Measurements from ENCODE around the gene TAP2. TPM values are rescaled to one million over a fixed set of nuclear protein-coding genes. Genes with fewer than 3 reads are reported as not detected.

TAP2 gene
- total RNA-seq, result 37.6 TPM
- 25.4 TPM for polyA plus RNA-seq (ENCODE audit: insufficient read depth, low read depth, low replicate concordance)
- long read RNA-seq, donor 1, result 0 reads
- long read RNA-seq, donor 2, full-length matches to known transcripts, result 4 of 4 reads
- long read RNA-seq, donor 2, partial matches to known transcripts, result 0 of 4 reads
- long read RNA-seq, donor 2, other reads (novel, unspliced or antisense), result 0 of 4 reads
- long read RNA-seq, donor 3, full-length matches to known transcripts, result 3 of 3 reads
- long read RNA-seq, donor 3, partial matches to known transcripts, result 0 of 3 reads
- long read RNA-seq, donor 3, other reads (novel, unspliced or antisense), result 0 of 3 reads
- long read RNA-seq, donor 4, full-length matches to known transcripts, result 4 of 4 reads
- long read RNA-seq, donor 4, partial matches to known transcripts, result 0 of 4 reads
- long read RNA-seq, donor 4, other reads (novel, unspliced or antisense), result 0 of 4 reads
- long read RNA-seq, donor 5, result 0 reads
- long read RNA-seq, donor 6, full-length matches to known transcripts, result 2 of 2 reads
- long read RNA-seq, donor 6, partial matches to known transcripts, result 0 of 2 reads
- long read RNA-seq, donor 6, other reads (novel, unspliced or antisense), result 0 of 2 reads
- long read RNA-seq, donor 7, partial matches to known transcripts, result 0 of 6 reads
- long read RNA-seq, donor 7, other reads (novel, unspliced or antisense), result 5 of 6 reads
- long read RNA-seq, donor 8, full-length matches to known transcripts, result 3 of 3 reads
- long read RNA-seq, donor 8, partial matches to known transcripts, result 0 of 3 reads
- long read RNA-seq, donor 8, other reads (novel, unspliced or antisense), result 0 of 3 reads
- long read RNA-seq, donor 9, result 0 reads
- long read RNA-seq, donor 10, full-length matches to known transcripts, result 5 of 5 reads
- long read RNA-seq, donor 10, partial matches to known transcripts, result 0 of 5 reads
- long read RNA-seq, donor 10, other reads (novel, unspliced or antisense), result 0 of 5 reads

DNA sequence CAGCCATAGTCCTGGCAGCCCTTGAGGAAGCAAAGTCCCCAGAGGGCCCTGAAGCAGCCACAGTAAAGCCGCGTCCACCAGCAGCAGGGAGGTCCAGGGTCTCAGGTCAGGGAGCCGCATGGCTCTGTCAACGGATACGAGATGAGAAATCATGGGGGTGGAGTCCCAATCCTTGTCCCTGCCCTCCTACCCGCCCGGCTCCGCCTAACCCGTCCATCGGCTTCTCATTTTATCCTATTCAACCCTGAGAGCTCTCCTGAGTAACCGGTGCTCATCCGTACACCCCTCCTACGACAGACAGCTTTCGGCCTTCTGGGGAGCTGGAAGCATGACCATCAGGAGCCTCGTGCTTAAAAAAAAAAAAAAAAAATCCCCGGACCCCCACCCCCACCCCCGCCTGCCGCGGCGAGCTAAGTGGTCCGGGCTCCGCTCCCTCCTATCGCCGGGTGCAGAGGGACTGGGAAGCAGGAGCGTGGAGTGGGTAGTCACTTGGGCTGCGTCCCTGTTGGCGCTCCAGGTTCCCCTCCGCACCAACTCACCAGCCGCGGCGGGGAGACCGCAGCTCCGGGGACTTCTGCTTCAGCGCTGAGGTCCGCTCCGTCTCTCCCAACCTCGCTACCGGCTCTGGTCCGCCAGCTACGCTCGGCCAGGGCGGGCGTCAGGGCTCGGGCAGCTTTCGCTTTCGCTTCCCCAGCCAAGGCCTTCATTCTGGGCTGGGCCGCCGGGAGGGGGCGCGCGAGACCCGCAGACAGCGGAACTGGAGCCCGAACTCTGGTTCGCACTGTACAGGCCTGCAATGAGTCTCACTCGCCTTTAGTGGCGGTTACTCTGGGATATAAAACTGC lies at the start of gene TAP2:
Gene TAP2, minus strand, starts transcription at position 626 of the 845 bp plus-strand sequence. Its CDS starts 506 bp downstream, at position 120.
- H3K27me3 ChIP-seq (ENCODE audit: control insufficient read depth, insufficient read depth, low read length), result no peaks in the 10 kb centered on the region
- intact Hi-C loops (cut with DNase I), result no loop called here
- H3K9me3 ChIP-seq (ENCODE audit: control insufficient read depth in 2 of 3, insufficient read depth in 1 of 3, low read length in 3 of 3), result no peaks in the 10 kb centered on the region
- TF ChIP-seq, protein P1, sequence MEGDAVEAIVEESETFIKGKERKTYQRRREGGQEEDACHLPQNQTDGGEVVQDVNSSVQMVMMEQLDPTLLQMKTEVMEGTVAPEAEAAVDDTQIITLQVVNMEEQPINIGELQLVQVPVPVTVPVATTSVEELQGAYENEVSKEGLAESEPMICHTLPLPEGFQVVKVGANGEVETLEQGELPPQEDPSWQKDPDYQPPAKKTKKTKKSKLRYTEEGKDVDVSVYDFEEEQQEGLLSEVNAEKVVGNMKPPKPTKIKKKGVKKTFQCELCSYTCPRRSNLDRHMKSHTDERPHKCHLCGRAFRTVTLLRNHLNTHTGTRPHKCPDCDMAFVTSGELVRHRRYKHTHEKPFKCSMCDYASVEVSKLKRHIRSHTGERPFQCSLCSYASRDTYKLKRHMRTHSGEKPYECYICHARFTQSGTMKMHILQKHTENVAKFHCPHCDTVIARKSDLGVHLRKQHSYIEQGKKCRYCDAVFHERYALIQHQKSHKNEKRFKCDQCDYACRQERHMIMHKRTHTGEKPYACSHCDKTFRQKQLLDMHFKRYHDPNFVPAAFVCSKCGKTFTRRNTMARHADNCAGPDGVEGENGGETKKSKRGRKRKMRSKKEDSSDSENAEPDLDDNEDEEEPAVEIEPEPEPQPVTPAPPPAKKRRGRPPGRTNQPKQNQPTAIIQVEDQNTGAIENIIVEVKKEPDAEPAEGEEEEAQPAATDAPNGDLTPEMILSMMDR (IDR thresholded peaks at IDR 0.05; ENCODE audit: borderline replicate concordance, extremely low read depth, insufficient read depth), result peak; percentile 95
- peak within 1 kb of the TSS; percentile 93 to 94 for H3K27ac ChIP-seq (ENCODE audit: low read depth in 2 of 2, low read length in 2 of 2)
- peaks cover 0 to 15% (median 0%) of the 10 kb centered on the region in 3 donors for H3K4me1 ChIP-seq (ENCODE audit: control insufficient read depth in 2 of 3, insufficient read depth in 2 of 3, low read depth in 1 of 3, low read length in 3 of 3)
- peak within 1 kb of the TSS; percentile 43 to 73 (median 63) for H3K4me3 ChIP-seq (ENCODE audit: low read length in 3 of 3)
- FAIRE-seq (no peak), DNase-seq (peak; percentile 96 to 98 (median 97))
- H3K9ac ChIP-seq (ENCODE audit: low read length in 3 of 3), result peak within 1 kb of the TSS; percentile 28 to 72 (median 67)
- peaks cover 0 to 17% (median 0%) of the 10 kb centered on the region in 3 donors for H3K36me3 ChIP-seq (ENCODE audit: control insufficient read depth in 2 of 3, insufficient read depth in 3 of 3, low read length in 3 of 3)

DNA sequence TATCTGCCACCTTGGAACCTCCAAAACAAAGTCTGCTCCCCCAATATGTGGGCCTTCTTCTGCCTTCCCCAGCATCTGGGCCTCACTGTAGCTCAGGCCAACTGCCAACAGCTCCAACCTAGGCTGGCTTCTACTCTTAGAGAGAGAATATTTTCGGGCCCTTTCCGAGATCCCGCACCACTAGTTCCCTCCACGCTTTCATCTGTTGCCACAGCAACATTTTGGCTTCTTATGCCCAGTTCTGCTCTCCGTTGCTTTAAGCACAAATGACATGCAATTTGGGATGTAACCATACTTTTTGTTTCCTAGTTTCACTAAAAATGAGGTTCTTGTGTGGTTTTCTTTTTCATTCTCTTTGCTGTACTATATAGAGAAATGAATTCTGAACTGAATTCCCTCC lies 49.1 kb upstream of the TAP2 start:
- no peaks in the 10 kb centered on the region for H3K36me3 ChIP-seq (ENCODE audit: control insufficient read depth in 2 of 3, insufficient read depth in 3 of 3, low read length in 3 of 3)
- intact Hi-C loops (cut with DNase I), result no loop called here
- peaks cover 0 to 4% (median 2%) of the 10 kb centered on the region in 3 donors for H3K4me1 ChIP-seq (ENCODE audit: control insufficient read depth in 2 of 3, insufficient read depth in 2 of 3, low read depth in 1 of 3, low read length in 3 of 3)
- H3K4me3 ChIP-seq (ENCODE audit: low read length in 3 of 3), result no peak overlapping the region
- no peaks in the 10 kb centered on the region for H3K9me3 ChIP-seq (ENCODE audit: control insufficient read depth in 2 of 3, insufficient read depth in 1 of 3, low read length in 3 of 3)
- no peak overlapping the region for H3K9ac ChIP-seq (ENCODE audit: low read length in 3 of 3)
- TF ChIP-seq, protein P1 (IDR thresholded peaks at IDR 0.05; ENCODE audit: borderline replicate concordance, extremely low read depth, insufficient read depth), result no peak
- no peaks in the 10 kb centered on the region for H3K27me3 ChIP-seq (ENCODE audit: control insufficient read depth, insufficient read depth, low read length)
- DNase-seq (no peak), FAIRE-seq (no peak)
- no peak overlapping the region for H3K27ac ChIP-seq (ENCODE audit: low read depth in 2 of 2, low read length in 2 of 2)

DNA sequence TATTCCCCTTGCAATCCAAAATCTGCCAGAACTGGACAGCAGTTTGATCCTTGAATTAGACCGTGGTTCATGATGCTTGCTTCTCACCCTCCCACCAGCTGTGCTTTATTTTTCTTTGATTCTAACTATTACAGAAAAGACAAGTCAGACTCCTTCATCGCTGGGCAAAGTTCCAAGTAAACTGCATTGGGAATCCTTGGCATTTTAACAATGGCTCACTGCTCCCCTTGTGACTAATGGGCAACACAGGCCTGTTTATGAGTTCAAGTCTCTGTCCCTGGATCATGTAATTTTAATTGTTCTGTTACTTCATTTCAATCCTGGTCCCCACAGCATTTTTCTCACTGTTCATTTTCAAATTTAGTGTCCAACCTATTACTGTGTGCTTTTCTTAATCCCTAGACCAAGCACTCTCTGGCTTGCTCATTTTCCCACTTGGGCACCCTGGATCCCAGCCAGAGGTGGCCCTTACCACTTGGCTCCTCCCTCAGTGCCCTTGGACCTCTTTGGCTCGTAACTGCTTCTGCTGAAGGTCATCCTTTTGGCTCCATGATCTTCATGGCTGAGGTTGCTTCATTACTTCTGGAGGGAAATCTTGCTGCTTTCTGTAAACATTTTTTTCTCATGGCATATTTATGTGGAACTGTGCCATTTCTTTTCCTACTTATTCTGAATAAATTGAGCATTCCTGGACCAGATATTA lies 48.3 kb upstream of the TAP2 start:
- Histone ChIP-seq H3K4me1 (ENCODE audit: control insufficient read depth in 2 of 3, insufficient read depth in 2 of 3, low read depth in 1 of 3, low read length in 3 of 3) (peaks cover 0 to 4% (median 2%) of the 10 kb centered on the region in 3 donors), H3K9ac (ENCODE audit: low read length in 3 of 3) (no peak overlapping the region), H3K27me3 (ENCODE audit: control insufficient read depth, insufficient read depth, low read length) (no peaks in the 10 kb centered on the region), H3K27ac (ENCODE audit: low read depth in 2 of 2, low read length in 2 of 2) (peak overlapping the region in 1 of 2 donors; percentile 5), H3K9me3 (ENCODE audit: control insufficient read depth in 2 of 3, insufficient read depth in 1 of 3, low read length in 3 of 3) (no peaks in the 10 kb centered on the region), H3K4me3 (ENCODE audit: low read length in 3 of 3) (no peak overlapping the region), H3K36me3 (ENCODE audit: control insufficient read depth in 2 of 3, insufficient read depth in 3 of 3, low read length in 3 of 3) (no peaks in the 10 kb centered on the region)
- TF ChIP-seq, protein P1 (IDR thresholded peaks at IDR 0.05; ENCODE audit: borderline replicate concordance, extremely low read depth, insufficient read depth), result no peak
- no peak for FAIRE-seq
- DNase-seq, result peak in 2 of 5 donors; percentile 55 to 71
- intact Hi-C loops (cut with DNase I), result no loop called here

Measured in kidney (tissue), 22 donors.